OCI-LY1 (cell line): Measurements from ENCODE around the gene ASTN1.

Experiments used
- H2AFZ ChIP-seq: fragments of 200-600 bp; sonication (generic), shearing (Covaris generic); 2 replicates; pipeline ENCODE4 v1.6.0; 2014; ENCODE audit warnings: antibody characterized with exemption, mild to moderate bottlenecking, low read length
- H3F3A ChIP-seq: fragments of 200-600 bp; sonication (generic), shearing (Covaris generic); 2 replicates; pipeline ENCODE4 v1.6.0; 2014; ENCODE audit warnings: mild to moderate bottlenecking, antibody characterized with exemption, low read length, moderate library complexity; ENCODE audit not compliant: insufficient read depth
- H3K27ac ChIP-seq: fragments of 200-600 bp; sonication (generic); 2 replicates; pipeline ENCODE4 v1.5.1; 2014; ENCODE audit warnings: low read length, mixed run types, mild to moderate bottlenecking, low read depth; ENCODE audit not compliant: poor library complexity, severe bottlenecking
- H3K27me3 ChIP-seq: fragments of 200-600 bp; sonication (generic); 2 replicates; pipeline ENCODE4 v1.6.0; 2014; ENCODE audit warnings: antibody characterized with exemption, mild to moderate bottlenecking, low read length, moderate library complexity; ENCODE audit not compliant: insufficient read depth
- H3K36me3 ChIP-seq: fragments of 200-600 bp; sonication (generic); 2 replicates; pipeline ENCODE4 v1.6.1; 2014; ENCODE audit warnings: mild to moderate bottlenecking, antibody characterized with exemption, low read length, moderate library complexity, mixed read lengths; ENCODE audit not compliant: insufficient read depth
- H3K4me1 ChIP-seq: fragments of 200-600 bp; sonication (generic); 2 replicates; pipeline ENCODE4 v1.5.1; 2014; ENCODE audit warnings: mild to moderate bottlenecking, low read length, moderate library complexity; ENCODE audit not compliant: insufficient read depth, severe bottlenecking
- H3K4me2 ChIP-seq: fragments of 200-600 bp; sonication (generic), shearing (Covaris generic); 2 replicates; pipeline ENCODE4 v1.6.1; 2014; ENCODE audit warnings: low read length
- H3K4me3 ChIP-seq: fragments of 200-600 bp; sonication (generic); 2 replicates; pipeline ENCODE4 v1.5.1; 2014; ENCODE audit warnings: low read length, low read depth, mild to moderate bottlenecking, mixed read lengths; ENCODE audit not compliant: poor library complexity, severe bottlenecking
- H3K79me2 ChIP-seq: fragments of 200-600 bp; shearing (Covaris generic); 2 replicates; pipeline ENCODE4 v1.6.1; 2016; ENCODE audit warnings: mixed run types, low read length, mixed read lengths; ENCODE audit not compliant: insufficient read depth
- H3K9ac ChIP-seq: fragments of 200-600 bp; sonication (generic), shearing (Covaris generic); 2 replicates; pipeline ENCODE4 v1.6.1; 2014; ENCODE audit warnings: mild to moderate bottlenecking, low read length, mixed read lengths
- H3K9me2 ChIP-seq: fragments of 200-600 bp; sonication (generic), shearing (Covaris generic); 2 replicates; pipeline ENCODE4 v1.6.1; 2014; ENCODE audit warnings: low read depth, mild to moderate bottlenecking, low read length, mixed read lengths
- H3K9me3 ChIP-seq: fragments of 200-600 bp; shearing (Covaris generic); 2 replicates; pipeline ENCODE4 v1.6.1; 2014; ENCODE audit warnings: low read length, mixed read lengths
- H4K20me1 ChIP-seq: fragments of 200-600 bp; sonication (generic), shearing (Covaris generic); 2 replicates; pipeline ENCODE4 v1.6.0; 2016; ENCODE audit warnings: mild to moderate bottlenecking, low read length; ENCODE audit not compliant: insufficient read depth
- EZH2 ChIP-seq: fragments of 200-600 bp; sonication (generic), shearing (Covaris generic); IDR thresholded peaks from 2 replicates; pipeline ENCODE4 v1.8.0; 2017; ENCODE audit warnings: borderline replicate concordance, mixed run types, mild to moderate bottlenecking, antibody characterized with exemption, low read length, moderate library complexity, mixed read lengths
- TF ChIP-seq, protein P1 (sequence below): fragments of 200-600 bp; sonication (generic), shearing (Covaris generic); IDR thresholded peaks from 2 replicates; pipeline ENCODE4 v1.5.1; 2017; ENCODE audit warnings: mild to moderate bottlenecking, antibody characterized with exemption, low read length, moderate library complexity, mixed read lengths

The ASTN1 gene

DNA sequence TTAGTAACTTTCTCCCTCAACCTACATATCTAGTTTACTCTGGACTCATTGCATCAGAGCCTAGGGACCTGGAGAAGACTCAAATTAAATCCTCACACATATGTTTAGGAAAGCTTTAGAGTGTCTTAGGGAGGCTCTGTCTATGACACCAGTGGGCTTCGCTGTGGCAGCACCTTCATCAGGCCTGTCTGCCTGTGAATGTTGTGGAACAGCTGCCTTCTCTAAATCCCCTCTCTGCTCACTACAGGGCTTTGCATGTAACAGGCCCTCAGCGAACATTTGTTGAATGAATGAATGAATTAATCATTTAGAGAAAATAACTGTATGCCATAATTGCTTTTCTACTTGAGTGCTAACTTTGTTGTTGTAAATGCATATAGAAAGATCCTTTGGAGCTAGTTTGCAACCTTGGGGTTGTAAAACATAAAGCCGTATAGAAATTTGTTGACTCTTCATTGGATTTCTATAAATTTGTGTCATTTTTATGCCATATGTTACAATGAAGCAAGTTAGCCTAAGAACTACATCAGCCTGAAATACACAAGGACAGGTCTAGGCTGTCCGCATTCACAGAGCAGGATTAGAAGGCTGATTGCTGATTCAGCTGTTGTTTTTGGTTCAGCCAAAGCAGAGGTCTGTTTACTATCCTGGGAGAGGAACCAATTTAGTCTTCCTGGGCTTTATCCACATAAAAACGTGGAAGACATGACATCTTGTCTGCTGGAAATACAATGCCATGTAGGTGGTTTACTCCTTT lies 238.0 kb downstream of the ASTN1 start:
- H3K27me3 ChIP-seq, result no peaks in the 10 kb centered on the region
- no peaks in the 10 kb centered on the region for H3K79me2 ChIP-seq
- H3K36me3 ChIP-seq, result no peaks in the 10 kb centered on the region
- H3F3A ChIP-seq, result no peaks in the 10 kb centered on the region
- H3K4me3 ChIP-seq, result no peak overlapping the region
- H3K4me2 ChIP-seq, result no peak overlapping the region
- no peaks in the 10 kb centered on the region for H3K9me2 ChIP-seq
- TF ChIP-seq, protein P1, sequence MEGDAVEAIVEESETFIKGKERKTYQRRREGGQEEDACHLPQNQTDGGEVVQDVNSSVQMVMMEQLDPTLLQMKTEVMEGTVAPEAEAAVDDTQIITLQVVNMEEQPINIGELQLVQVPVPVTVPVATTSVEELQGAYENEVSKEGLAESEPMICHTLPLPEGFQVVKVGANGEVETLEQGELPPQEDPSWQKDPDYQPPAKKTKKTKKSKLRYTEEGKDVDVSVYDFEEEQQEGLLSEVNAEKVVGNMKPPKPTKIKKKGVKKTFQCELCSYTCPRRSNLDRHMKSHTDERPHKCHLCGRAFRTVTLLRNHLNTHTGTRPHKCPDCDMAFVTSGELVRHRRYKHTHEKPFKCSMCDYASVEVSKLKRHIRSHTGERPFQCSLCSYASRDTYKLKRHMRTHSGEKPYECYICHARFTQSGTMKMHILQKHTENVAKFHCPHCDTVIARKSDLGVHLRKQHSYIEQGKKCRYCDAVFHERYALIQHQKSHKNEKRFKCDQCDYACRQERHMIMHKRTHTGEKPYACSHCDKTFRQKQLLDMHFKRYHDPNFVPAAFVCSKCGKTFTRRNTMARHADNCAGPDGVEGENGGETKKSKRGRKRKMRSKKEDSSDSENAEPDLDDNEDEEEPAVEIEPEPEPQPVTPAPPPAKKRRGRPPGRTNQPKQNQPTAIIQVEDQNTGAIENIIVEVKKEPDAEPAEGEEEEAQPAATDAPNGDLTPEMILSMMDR, result no peak
- TF ChIP-seq EZH2, result no peak
- no peak overlapping the region for H3K27ac ChIP-seq
- no peak overlapping the region for H2AFZ ChIP-seq
- no peaks in the 10 kb centered on the region for H4K20me1 ChIP-seq
- no peaks in the 10 kb centered on the region for H3K9me3 ChIP-seq
- H3K9ac ChIP-seq, result no peak overlapping the region
- no peaks in the 10 kb centered on the region for H3K4me1 ChIP-seq

GRCh38 chr1:176925223-176925622 lies 239.3 kb downstream of the ASTN1 start:
- no peaks in the 10 kb centered on the region for H3F3A ChIP-seq
- H3K4me1 ChIP-seq, result no peaks in the 10 kb centered on the region
- no peaks in the 10 kb centered on the region for H3K9me3 ChIP-seq
- no peak overlapping the region for H3K9ac ChIP-seq
- no peak overlapping the region for H3K4me2 ChIP-seq
- H3K9me2 ChIP-seq, result no peaks in the 10 kb centered on the region
- H3K79me2 ChIP-seq, result no peaks in the 10 kb centered on the region
- no peaks in the 10 kb centered on the region for H3K36me3 ChIP-seq
- H3K27me3 ChIP-seq, result no peaks in the 10 kb centered on the region
- no peaks in the 10 kb centered on the region for H4K20me1 ChIP-seq
- no peak overlapping the region for H3K27ac ChIP-seq
- H2AFZ ChIP-seq, result no peak overlapping the region
- no peak overlapping the region for H3K4me3 ChIP-seq
- TF ChIP-seq EZH2, result no peak
- TF ChIP-seq, protein P1, result no peak

GRCh38 chr1:176923283-176923682 lies 241.2 kb downstream of the ASTN1 start:
- H3K9me2 ChIP-seq, result no peaks in the 10 kb centered on the region
- no peaks in the 10 kb centered on the region for H4K20me1 ChIP-seq
- H3K4me3 ChIP-seq, result no peak overlapping the region
- H3K9me3 ChIP-seq, result no peaks in the 10 kb centered on the region
- TF ChIP-seq, protein P1, result no peak
- TF ChIP-seq EZH2, result no peak
- H3K9ac ChIP-seq, result no peak overlapping the region
- no peaks in the 10 kb centered on the region for H3K36me3 ChIP-seq
- no peak overlapping the region for H3K4me2 ChIP-seq
- no peaks in the 10 kb centered on the region for H3K4me1 ChIP-seq
- H3F3A ChIP-seq, result no peaks in the 10 kb centered on the region
- no peaks in the 10 kb centered on the region for H3K79me2 ChIP-seq
- H3K27me3 ChIP-seq, result no peaks in the 10 kb centered on the region
- no peak overlapping the region for H2AFZ ChIP-seq
- H3K27ac ChIP-seq, result no peak overlapping the region
